NCI-H460 (cell line): ENCODE data around the gene CORO2A. TPM values are rescaled to one million over a fixed set of nuclear protein-coding genes. Genes with fewer than 3 reads are reported as not detected.

Experiments
- DNase-seq: peaks from one replicate; pipeline ENCODE4 v3.0.0-alpha.2; 2016; ENCODE audit warnings: low read depth; ENCODE audit errors: extremely low read depth
- total RNA-seq: library from RNA; depleted of rRNA; stranded (reverse); fragments of >200 nt; shearing (Covaris generic); gene quantifications from 2 replicates; pipeline ENCODE4 v1.2.3, GENCODE V29; 2014

CORO2A gene
- total RNA-seq, 1 experiment from 2014 or later = 0.92 TPM

GRCh38 chr9:98219794-98220370, 27.4 kb upstream of the CORO2A start:
- peak; percentile 50 for DNase-seq

- DNase-seq = peak; percentile 73
Measured at GRCh38 chr9:98219364-98219716, 26.9 kb upstream of the CORO2A start.

GRCh38 chr9:98218562-98219363, 26.3 kb upstream of the CORO2A start:
- DNase-seq = no peak

GRCh38 chr9:98217255-98217654, 24.8 kb upstream of the CORO2A start:
- no peak for DNase-seq

GRCh38 chr9:98216391-98216790, 24.0 kb upstream of the CORO2A start:
- DNase-seq = no peak

GRCh38 chr9:98215821-98216220, 23.4 kb upstream of the CORO2A start:
- peak; percentile 23 for DNase-seq

- DNase-seq = no peak
Measured at GRCh38 chr9:98215271-98215670, 22.8 kb upstream of the CORO2A start.

GRCh38 chr9:98214811-98215210, 22.4 kb upstream of the CORO2A start:
- DNase-seq = no peak

GRCh38 chr9:98211260-98211659, 18.8 kb upstream of the CORO2A start:
- DNase-seq = no peak

- DNase-seq = no peak
Measured at GRCh38 chr9:98210435-98210834, 18.0 kb upstream of the CORO2A start.

GRCh38 chr9:98209530-98209929, 17.1 kb upstream of the CORO2A start:
- no peak for DNase-seq

GRCh38 chr9:98208635-98209034, 16.2 kb upstream of the CORO2A start:
- DNase-seq = no peak

- DNase-seq = no peak
Measured at GRCh38 chr9:98207606-98208005, 15.2 kb upstream of the CORO2A start.

- DNase-seq = no peak
Measured at GRCh38 chr9:98206754-98207153, 14.3 kb upstream of the CORO2A start.

- no peak for DNase-seq
Measured at GRCh38 chr9:98204692-98205091, 12.3 kb upstream of the CORO2A start.

- no peak for DNase-seq
Measured at GRCh38 chr9:98203153-98203552, 10.7 kb upstream of the CORO2A start.

GRCh38 chr9:98202252-98202651, 9.8 kb upstream of the CORO2A start:
- no peak for DNase-seq

GRCh38 chr9:98201749-98202148, 9.3 kb upstream of the CORO2A start:
- DNase-seq = no peak

- no peak for DNase-seq
Measured at GRCh38 chr9:98201102-98201501, 8.7 kb upstream of the CORO2A start.

GRCh38 chr9:98199388-98200033, 7.1 kb upstream of the CORO2A start:
- no peak for DNase-seq

GRCh38 chr9:98195671-98196070, 3.2 kb upstream of the CORO2A start:
- no peak for DNase-seq

GRCh38 chr9:98193336-98193944, 1.0 kb upstream of the CORO2A start:
- DNase-seq = no peak
